HG02642 (cell line): Measurements from ENCODE around the gene SCFD2.

Experiments used
- ATAC-seq: cut with Tn5 transposase; IDR thresholded peaks from one replicate; pipeline ENCODE4 v1.9.1; 2021; ENCODE audit warnings: mild to moderate bottlenecking; ENCODE audit not compliant: unreplicated experiment, poor library complexity

The SCFD2 gene

DNA sequence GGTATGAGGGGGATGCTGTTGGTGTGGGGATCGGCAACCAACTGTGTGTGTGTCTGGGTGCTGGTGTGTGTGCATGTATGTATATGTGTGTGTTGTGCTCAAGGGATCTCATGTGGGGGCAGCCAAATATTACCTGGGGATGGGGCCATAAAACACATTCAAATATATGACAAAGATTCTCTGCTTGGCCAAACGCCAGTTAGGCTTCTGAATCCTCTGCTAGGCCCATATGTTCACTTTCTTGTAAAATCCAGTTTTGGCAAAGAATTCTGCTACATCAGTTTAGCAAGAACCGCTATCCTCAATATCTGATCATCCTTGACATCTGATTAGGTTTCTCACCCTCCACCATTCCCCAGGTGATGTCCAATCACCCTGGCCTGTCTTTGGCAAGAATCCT, 397.2 kb downstream of the SCFD2 start:
- no peak for ATAC-seq

GRCh38 chr4:52968241-52968640, 397.6 kb downstream of the SCFD2 start:
- no peak for ATAC-seq

DNA sequence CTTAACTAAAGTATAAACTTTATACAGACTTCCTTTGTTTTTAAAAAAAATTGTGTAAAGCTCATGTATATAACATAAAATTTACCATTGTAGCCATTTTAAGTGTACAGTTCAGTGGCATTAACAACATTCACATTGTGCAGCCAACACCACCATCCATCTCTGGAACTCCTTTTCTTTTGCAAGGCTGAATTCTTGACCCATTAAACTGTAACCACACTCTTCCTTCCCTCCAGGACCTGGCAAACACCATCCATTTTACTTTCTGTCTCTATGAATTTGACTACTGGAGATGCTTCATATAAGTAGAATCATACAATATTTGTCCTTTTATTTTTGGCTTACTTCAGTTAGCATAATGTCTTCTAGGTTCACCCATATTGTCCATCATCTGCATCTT, 399.1 kb downstream of the SCFD2 start:
- ATAC-seq = no peak

- ATAC-seq = no peak
Observed at GRCh38 chr4:52966172-52966571, 399.7 kb downstream of the SCFD2 start.

GRCh38 chr4:52964561-52965101, 401.2 kb downstream of the SCFD2 start:
- no peak for ATAC-seq

GRCh38 chr4:52964011-52964410, 401.9 kb downstream of the SCFD2 start:
- no peak for ATAC-seq

GRCh38 chr4:52962721-52963120, 403.1 kb downstream of the SCFD2 start:
- ATAC-seq = no peak

GRCh38 chr4:52961666-52962412, 404.0 kb downstream of the SCFD2 start:
- ATAC-seq = no peak

DNA sequence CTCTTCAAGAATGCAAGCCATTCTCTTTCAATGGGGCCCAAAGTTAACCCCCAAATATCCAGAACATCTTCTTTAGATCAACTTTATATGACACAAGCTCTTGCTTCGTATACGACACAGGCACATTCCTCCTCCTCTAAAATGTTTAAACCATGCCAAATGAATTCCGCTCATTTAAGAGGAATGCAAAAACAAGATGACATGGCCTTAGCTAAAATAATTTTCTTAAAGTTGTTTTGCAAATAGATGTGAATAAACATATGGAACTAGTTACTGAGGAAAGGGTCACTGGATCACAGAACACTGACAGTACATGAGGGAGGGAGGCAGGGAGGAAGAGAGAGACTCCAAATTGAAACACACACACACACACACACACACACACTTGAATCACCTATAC, 406.3 kb downstream of the SCFD2 start:
- ATAC-seq = no peak

GRCh38 chr4:52957835-52958631, 407.8 kb downstream of the SCFD2 start:
- no peak for ATAC-seq

- ATAC-seq = no peak
Observed at GRCh38 chr4:52957220-52957686, 408.6 kb downstream of the SCFD2 start.

- ATAC-seq = no peak
Observed at GRCh38 chr4:52956691-52957090, 409.2 kb downstream of the SCFD2 start.

DNA sequence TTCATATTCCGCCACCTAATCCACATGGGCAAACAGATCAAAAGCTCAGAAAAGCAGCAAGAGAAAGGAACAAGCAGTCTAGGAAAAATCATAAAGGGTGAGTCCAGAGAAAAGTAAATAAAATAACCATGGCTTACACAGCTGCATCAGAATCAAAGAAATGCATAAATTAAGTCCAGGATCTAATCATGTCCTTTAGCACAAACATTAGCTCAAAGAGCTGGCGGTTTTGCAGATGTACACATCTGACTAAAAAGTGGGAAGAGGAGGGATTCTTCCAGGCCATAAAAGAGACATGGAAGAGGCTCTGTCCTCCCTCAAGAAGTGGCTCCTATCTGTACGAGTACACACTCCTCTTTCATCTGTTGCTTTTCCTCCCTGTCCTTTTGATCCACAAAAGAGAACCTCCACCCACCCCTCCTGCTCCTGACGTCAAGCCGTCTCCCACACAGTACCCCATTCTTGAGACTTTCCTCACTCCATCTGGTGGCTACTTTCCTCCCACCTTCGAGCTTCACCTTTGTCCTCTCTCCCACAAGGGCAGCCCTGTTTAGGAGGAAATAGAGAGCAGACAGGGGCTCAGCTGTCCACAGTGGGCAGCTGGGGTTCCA, 411.2 kb downstream of the SCFD2 start:
- no peak for ATAC-seq

- no peak for ATAC-seq
Observed at GRCh38 chr4:52952540-52952939, 413.3 kb downstream of the SCFD2 start.

- ATAC-seq = no peak
Observed at GRCh38 chr4:52951016-52951415, 414.8 kb downstream of the SCFD2 start.

GRCh38 chr4:52950226-52950625, 415.6 kb downstream of the SCFD2 start:
- ATAC-seq = no peak

- ATAC-seq = no peak
Observed at GRCh38 chr4:52949336-52949735, 416.5 kb downstream of the SCFD2 start.

- no peak for ATAC-seq
Observed at GRCh38 chr4:52948057-52948423, 417.8 kb downstream of the SCFD2 start.

DNA sequence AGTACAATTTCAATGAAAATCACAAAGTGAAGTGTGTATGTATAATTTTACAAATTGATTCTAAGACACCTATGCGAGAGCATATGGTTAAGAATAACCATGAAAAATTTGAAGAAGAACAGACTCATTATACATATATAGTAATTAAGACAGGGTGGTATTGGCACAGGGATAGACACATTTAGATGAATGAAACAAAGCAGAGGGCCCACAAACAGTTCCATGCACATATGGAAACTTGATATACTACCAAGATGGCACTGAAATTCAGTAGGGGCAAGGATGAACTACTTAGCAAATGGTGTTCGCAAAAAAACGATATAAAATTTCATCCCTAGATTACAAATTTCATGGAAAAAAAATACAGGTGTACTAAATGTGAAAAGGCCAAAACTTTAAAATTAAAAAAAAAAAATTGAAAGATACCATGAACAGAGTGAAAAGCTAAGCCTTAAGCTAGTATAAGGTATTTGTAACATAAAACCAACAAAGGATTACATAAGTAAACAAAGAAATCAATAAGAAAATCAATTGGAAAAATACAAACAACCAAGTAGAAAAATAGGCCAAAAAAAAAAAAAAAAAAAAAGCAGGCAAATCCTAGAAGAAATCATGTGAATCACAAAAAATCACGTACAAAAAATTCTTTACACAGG, 418.3 kb downstream of the SCFD2 start:
- no peak for ATAC-seq

- no peak for ATAC-seq
Observed at GRCh38 chr4:52946855-52947254, 419.0 kb downstream of the SCFD2 start.
